Measurements from ENCODE around the gene IMPG2. TPM values are rescaled to one million over a fixed set of nuclear protein-coding genes. Genes with fewer than 3 reads are reported as not detected.

IMPG2 gene
- total and polyA plus RNA-seq, 7 donors: 0.07 to 1.4 (median 0.66) TPM; not detected in 2

- no peaks in the 10 kb centered on the region for H3K36me3 ChIP-seq
- no peak overlapping the region for H3K27ac ChIP-seq
- 72 to 87% methylated on average over 2 of the region's 2 CpGs for WGBS, 2 donors
- H3K27me3 ChIP-seq: no peaks in the 10 kb centered on the region
- intact Hi-C loops (cut with DNase I): no loop called here
- no peaks in the 10 kb centered on the region for H3K9me3 ChIP-seq
- TF ChIP-seq POLR2A (IDR thresholded peaks at IDR 0.05): no peak
- TF ChIP-seq CTCF (IDR thresholded peaks at IDR 0.05): no peak
- no peak for TF ChIP-seq EP300 (IDR thresholded peaks at IDR 0.05)
- no peak for TF ChIP-seq POLR2AphosphoS5 (IDR thresholded peaks at IDR 0.05)
- H3K4me3 ChIP-seq: no peak overlapping the region
- DNase-seq: no peak
- no peaks in the 10 kb centered on the region for H3K4me1 ChIP-seq
Observed at GRCh38 chr3:101212730-101213129, 107.6 kb downstream of the IMPG2 start.

GRCh38 chr3:101204246-101204645, 116.1 kb downstream of the IMPG2 start:
- Histone ChIP-seq H3K4me3 (no peak overlapping the region), H3K27me3 (no peaks in the 10 kb centered on the region), H3K27ac (peak overlapping the region in 1 of 4 donors; percentile 40), H3K36me3 (no peaks in the 10 kb centered on the region), H3K9me3 (no peaks in the 10 kb centered on the region), H3K4me1 (peaks cover 0 to 13% (median 7%) of the 10 kb centered on the region in 4 donors)
- peak in 1 of 4 donors; percentile 57 for TF ChIP-seq POLR2AphosphoS5 (IDR thresholded peaks at IDR 0.05)
- no peak for TF ChIP-seq POLR2A (IDR thresholded peaks at IDR 0.05)
- peak in 1 of 4 donors; percentile 3 for TF ChIP-seq EP300 (IDR thresholded peaks at IDR 0.05)
- intact Hi-C loops (cut with DNase I): no loop called here
- no peak for DNase-seq
- WGBS, 2 donors: 72 to 74% methylated on average over 2 of the region's 2 CpGs

- peak overlapping the region in 1 of 4 donors; percentile 40 for H3K27ac ChIP-seq
- H3K4me3 ChIP-seq: no peak overlapping the region
- H3K27me3 ChIP-seq: no peaks in the 10 kb centered on the region
- H3K36me3 ChIP-seq: no peaks in the 10 kb centered on the region
- H3K4me1 ChIP-seq: peaks cover 0 to 13% (median 7%) of the 10 kb centered on the region in 4 donors
- WGBS, 2 donors: 73 to 82% methylated on average over 5 of the region's 5 CpGs
- TF ChIP-seq EP300 (IDR thresholded peaks at IDR 0.05) (no peak), POLR2AphosphoS5 (IDR thresholded peaks at IDR 0.05) (no peak), POLR2A (IDR thresholded peaks at IDR 0.05) (no peak), CTCF (IDR thresholded peaks at IDR 0.05) (no peak)
- intact Hi-C loops (cut with DNase I): no loop called here
- DNase-seq: no peak
- no peaks in the 10 kb centered on the region for H3K9me3 ChIP-seq
Observed at GRCh38 chr3:101203411-101203810, 117.0 kb downstream of the IMPG2 start.

GRCh38 chr3:101202640-101203039, 117.7 kb downstream of the IMPG2 start:
- H3K27me3 ChIP-seq: no peaks in the 10 kb centered on the region
- peaks cover 0 to 13% (median 7%) of the 10 kb centered on the region in 4 donors for H3K4me1 ChIP-seq
- 29 to 63% methylated on average over 1 of the region's 1 CpG for WGBS, 2 donors
- no peak for TF ChIP-seq POLR2AphosphoS5 (IDR thresholded peaks at IDR 0.05)
- TF ChIP-seq EP300 (IDR thresholded peaks at IDR 0.05): no peak
- TF ChIP-seq CTCF (IDR thresholded peaks at IDR 0.05): no peak
- TF ChIP-seq POLR2A (IDR thresholded peaks at IDR 0.05): no peak
- no peak overlapping the region for H3K4me3 ChIP-seq
- no peak for DNase-seq
- intact Hi-C loops (cut with DNase I): no loop called here
- no peak overlapping the region for H3K27ac ChIP-seq
- H3K36me3 ChIP-seq: no peaks in the 10 kb centered on the region
- H3K9me3 ChIP-seq: no peaks in the 10 kb centered on the region

GRCh38 chr3:101200461-101200860, 119.9 kb downstream of the IMPG2 start:
- Histone ChIP-seq H3K36me3 (no peaks in the 10 kb centered on the region), H3K9me3 (no peaks in the 10 kb centered on the region), H3K4me3 (no peak overlapping the region), H3K27ac (no peak overlapping the region), H3K27me3 (no peaks in the 10 kb centered on the region), H3K4me1 (peaks cover 0 to 13% (median 7%) of the 10 kb centered on the region in 4 donors)
- WGBS, 2 donors: 12 to 26% methylated on average over 3 of the region's 3 CpGs
- TF ChIP-seq CTCF (IDR thresholded peaks at IDR 0.05) (no peak), POLR2AphosphoS5 (IDR thresholded peaks at IDR 0.05) (no peak)
- no peak for DNase-seq
- intact Hi-C loops (cut with DNase I): no loop called here

Data from sigmoid colon (tissue), 7 donors.